Activated CD8-positive, alpha-beta T cell treated with anti-CD3 and anti-CD28 coated beads for 36 hours (primary cell): ENCODE results near the gene KCNIP3. TPM values are rescaled to one million over a fixed set of nuclear protein-coding genes. Genes with fewer than 3 reads are reported as not detected.
"Not testable (repeated sequence)": the region's sequence is repeated elsewhere in the genome, so short reads cannot be mapped to it uniquely, and the experiment has no call there.

Source experiments
- ATAC-seq: fragments of 200-7000 bp; cut with Tn5 transposase; one replicate; pipeline ENCODE4 v1.10.0; 2021; ENCODE audit warnings: mild to moderate bottlenecking, moderate library complexity
- CTCF ChIA-PET: fragments of 350-600 bp; sonication (Branson Sonifier 250); formaldehyde crosslinking; loops from one replicate; lab custom pipeline; 2021; ENCODE audit warnings: antibody characterized with exemption; lab: Charles Lee
- POLR2A ChIA-PET: fragments of 350-600 bp; sonication (Branson Sonifier 250); formaldehyde crosslinking; loops from one replicate; lab custom pipeline; 2021; ENCODE audit warnings: antibody characterized with exemption; lab: Charles Lee
- DNase-seq: peaks from one replicate; pipeline ENCODE4 v3.0.0-alpha.2; 2020
- H3K27ac Mint-ChIP-seq: one replicate; pipeline ENCODE4 v1.8.0; 2021; ENCODE audit warnings: mild to moderate bottlenecking, mixed read lengths
- H3K27me3 Mint-ChIP-seq: one replicate; pipeline ENCODE4 v1.8.0; 2021; ENCODE audit warnings: mixed read lengths
- H3K36me3 Mint-ChIP-seq: one replicate; pipeline ENCODE4 v1.8.0; 2021; ENCODE audit warnings: low read depth, mixed read lengths
- H3K4me1 Mint-ChIP-seq: one replicate; pipeline ENCODE4 v1.8.0; 2021; ENCODE audit warnings: low read depth, mixed read lengths
- H3K4me3 Mint-ChIP-seq: one replicate; pipeline ENCODE4 v1.8.0; 2021; ENCODE audit warnings: mild to moderate bottlenecking, moderate library complexity, mixed read lengths
- H3K9me3 Mint-ChIP-seq: one replicate; pipeline ENCODE4 v1.8.0; 2021; ENCODE audit warnings: mixed read lengths
- intact Hi-C: fragments of 100-400 bp; cut with micrococcal nuclease; formaldehyde crosslinking; loops from one replicate; pipeline ENCODE4 v1.10.0; 2022
- total RNA-seq, 2 experiments: library from RNA; stranded (reverse); gene quantifications; one replicate each; pipeline ENCODE4 v1.2.3, GENCODE V29; 2021
- TF ChIP-seq, protein P1 (sequence below): fragments of 200-600 bp; IDR thresholded peaks from one replicate; pipeline ENCODE4 v1.8.0; 2022; ENCODE audit warnings: antibody characterized with exemption, mild to moderate bottlenecking

KCNIP3 gene
- total RNA-seq, 2 experiments from 2014 or later = not detected

DNA sequence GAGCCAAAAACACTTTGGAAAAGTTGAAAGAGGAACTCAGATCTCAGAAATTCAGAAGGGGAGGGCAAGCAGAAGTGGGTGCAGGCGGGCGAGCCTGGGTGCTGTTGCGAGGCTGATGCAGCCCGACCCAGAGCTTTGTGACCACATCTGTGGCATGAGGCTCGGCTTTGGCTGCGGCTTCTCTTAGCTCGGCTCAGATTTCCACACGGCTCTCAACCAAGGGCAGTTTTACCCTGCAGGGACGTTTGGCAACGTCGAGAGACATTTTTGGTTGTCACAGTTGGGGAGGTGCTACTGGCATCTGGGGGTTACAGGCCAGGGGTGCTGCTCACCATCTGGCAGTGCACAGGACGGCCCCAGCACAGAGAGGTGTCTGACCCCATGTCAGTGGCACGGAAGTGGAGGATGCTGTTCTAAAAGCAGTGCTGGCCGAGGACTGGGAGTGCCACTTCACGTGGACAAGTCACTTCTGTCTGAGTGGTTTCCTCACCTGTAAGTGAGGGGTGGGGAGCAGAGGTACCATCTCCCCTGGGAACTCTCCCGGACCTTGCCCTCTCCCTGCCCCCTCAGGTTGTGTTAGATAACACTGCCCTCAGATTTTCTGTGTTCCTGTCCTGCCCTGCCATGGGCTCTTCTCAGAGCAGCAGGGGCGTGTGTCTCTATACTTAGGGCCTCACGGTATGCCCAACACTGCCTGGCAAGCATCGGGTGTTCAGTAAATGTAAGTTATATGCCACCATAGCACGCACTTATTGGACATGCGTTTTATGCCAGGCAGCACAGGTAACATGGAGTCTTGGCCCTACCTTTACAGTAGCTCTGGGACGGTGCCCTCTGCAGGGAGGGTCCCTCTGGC lies 56.7 kb downstream of the KCNIP3 start:
- no peaks in the 10 kb centered on the region for H3K36me3 Mint-ChIP-seq
- H3K4me1 Mint-ChIP-seq = no peaks in the 10 kb centered on the region
- H3K27ac Mint-ChIP-seq = no peak overlapping the region
- DNase-seq = no peak
- no peak for ATAC-seq
- TF ChIP-seq, protein P1, sequence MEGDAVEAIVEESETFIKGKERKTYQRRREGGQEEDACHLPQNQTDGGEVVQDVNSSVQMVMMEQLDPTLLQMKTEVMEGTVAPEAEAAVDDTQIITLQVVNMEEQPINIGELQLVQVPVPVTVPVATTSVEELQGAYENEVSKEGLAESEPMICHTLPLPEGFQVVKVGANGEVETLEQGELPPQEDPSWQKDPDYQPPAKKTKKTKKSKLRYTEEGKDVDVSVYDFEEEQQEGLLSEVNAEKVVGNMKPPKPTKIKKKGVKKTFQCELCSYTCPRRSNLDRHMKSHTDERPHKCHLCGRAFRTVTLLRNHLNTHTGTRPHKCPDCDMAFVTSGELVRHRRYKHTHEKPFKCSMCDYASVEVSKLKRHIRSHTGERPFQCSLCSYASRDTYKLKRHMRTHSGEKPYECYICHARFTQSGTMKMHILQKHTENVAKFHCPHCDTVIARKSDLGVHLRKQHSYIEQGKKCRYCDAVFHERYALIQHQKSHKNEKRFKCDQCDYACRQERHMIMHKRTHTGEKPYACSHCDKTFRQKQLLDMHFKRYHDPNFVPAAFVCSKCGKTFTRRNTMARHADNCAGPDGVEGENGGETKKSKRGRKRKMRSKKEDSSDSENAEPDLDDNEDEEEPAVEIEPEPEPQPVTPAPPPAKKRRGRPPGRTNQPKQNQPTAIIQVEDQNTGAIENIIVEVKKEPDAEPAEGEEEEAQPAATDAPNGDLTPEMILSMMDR = no peak
- H3K9me3 Mint-ChIP-seq = no peaks in the 10 kb centered on the region
- POLR2A ChIA-PET = no interaction called here
- no peak overlapping the region for H3K4me3 Mint-ChIP-seq
- no peaks in the 10 kb centered on the region for H3K27me3 Mint-ChIP-seq
- intact Hi-C loops = no loop called here
- CTCF ChIA-PET = no interaction called here

DNA sequence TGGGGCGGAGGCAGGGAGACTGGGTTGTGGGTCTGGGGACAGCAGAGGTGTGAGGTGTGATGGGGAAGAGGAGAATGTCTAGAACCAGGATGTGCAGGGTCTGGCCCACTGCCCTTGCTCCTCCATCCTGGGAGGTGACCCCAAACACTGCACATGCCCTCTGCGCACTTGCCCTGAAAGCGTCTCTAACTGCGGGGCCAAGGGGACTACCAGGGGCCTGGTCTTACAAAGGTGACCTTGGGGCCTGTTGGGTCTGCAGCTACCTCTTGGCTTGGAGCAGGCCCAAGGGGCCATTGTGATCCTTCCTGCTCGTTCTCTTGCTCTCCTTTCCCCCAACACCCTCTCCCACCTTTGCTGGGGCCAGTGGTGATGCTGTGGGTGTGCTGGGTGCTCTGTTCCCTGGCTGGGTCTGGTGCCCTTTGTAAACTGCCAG lies 57.3 kb downstream of the KCNIP3 start:
- no peaks in the 10 kb centered on the region for H3K36me3 Mint-ChIP-seq
- peaks cover 3% of the 10 kb centered on the region for H3K27me3 Mint-ChIP-seq
- TF ChIP-seq, protein P1 = no peak
- ChIA-PET CTCF (no interaction called here), POLR2A (no interaction called here)
- ATAC-seq = no peak
- no peak overlapping the region for H3K27ac Mint-ChIP-seq
- intact Hi-C loops = no loop called here
- no peaks in the 10 kb centered on the region for H3K4me1 Mint-ChIP-seq
- no peak overlapping the region for H3K4me3 Mint-ChIP-seq
- H3K9me3 Mint-ChIP-seq = no peaks in the 10 kb centered on the region
- no peak for DNase-seq

DNA sequence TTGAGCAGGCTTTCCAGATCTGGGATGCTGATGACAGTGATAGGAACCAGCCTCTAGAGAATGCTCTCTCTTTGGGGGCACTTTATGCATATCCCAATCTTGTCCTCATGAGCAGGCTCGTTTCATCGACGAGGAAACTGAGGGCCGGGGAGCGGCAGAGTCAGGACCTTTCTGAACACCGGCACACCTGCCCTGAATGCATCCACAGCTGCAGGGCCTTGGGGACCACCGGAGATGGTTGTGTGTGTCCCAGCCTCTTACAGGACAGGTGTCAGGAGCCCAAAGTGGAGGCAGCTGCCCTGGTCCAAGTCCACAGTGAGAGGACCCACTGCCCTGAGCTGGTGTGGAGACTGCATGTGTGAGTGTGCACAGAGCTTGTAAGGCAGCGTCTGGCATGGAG lies 57.8 kb downstream of the KCNIP3 start:
- Mint-ChIP-seq H3K27ac (no peak overlapping the region), H3K9me3 (no peaks in the 10 kb centered on the region), H3K36me3 (no peaks in the 10 kb centered on the region), H3K27me3 (peaks cover 3% of the 10 kb centered on the region), H3K4me1 (no peaks in the 10 kb centered on the region), H3K4me3 (no peak overlapping the region)
- no peak for ATAC-seq
- intact Hi-C loops = no loop called here
- ChIA-PET CTCF (no interaction called here), POLR2A (no interaction called here)
- TF ChIP-seq, protein P1 = no peak
- no peak for DNase-seq

DNA sequence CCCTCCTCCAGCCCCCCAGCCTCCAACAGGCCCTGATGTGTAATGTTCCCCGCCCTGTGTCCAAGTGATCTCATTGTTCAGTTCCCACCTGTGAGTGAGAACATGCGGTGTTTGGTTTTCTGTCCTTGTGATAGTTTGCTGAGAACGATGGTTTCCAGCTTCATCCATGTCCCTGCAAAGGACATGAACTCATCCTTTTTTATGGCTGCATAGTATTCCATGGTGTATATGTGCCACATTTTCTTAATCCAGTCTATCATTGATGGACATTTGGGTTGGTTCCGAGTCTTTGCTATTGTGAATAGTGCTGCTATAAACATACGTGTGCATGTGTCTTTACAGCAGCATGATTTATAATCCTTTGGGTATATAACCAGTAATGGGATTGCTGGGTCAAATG lies 58.3 kb downstream of the KCNIP3 start:
- intact Hi-C loops, H3K27me3 Mint-ChIP-seq, H3K27ac Mint-ChIP-seq, H3K4me3 Mint-ChIP-seq, CTCF ChIA-PET, DNase-seq, H3K9me3 Mint-ChIP-seq, H3K36me3 Mint-ChIP-seq, POLR2A ChIA-PET, ATAC-seq, H3K4me1 Mint-ChIP-seq: not testable (repeated sequence)

DNA sequence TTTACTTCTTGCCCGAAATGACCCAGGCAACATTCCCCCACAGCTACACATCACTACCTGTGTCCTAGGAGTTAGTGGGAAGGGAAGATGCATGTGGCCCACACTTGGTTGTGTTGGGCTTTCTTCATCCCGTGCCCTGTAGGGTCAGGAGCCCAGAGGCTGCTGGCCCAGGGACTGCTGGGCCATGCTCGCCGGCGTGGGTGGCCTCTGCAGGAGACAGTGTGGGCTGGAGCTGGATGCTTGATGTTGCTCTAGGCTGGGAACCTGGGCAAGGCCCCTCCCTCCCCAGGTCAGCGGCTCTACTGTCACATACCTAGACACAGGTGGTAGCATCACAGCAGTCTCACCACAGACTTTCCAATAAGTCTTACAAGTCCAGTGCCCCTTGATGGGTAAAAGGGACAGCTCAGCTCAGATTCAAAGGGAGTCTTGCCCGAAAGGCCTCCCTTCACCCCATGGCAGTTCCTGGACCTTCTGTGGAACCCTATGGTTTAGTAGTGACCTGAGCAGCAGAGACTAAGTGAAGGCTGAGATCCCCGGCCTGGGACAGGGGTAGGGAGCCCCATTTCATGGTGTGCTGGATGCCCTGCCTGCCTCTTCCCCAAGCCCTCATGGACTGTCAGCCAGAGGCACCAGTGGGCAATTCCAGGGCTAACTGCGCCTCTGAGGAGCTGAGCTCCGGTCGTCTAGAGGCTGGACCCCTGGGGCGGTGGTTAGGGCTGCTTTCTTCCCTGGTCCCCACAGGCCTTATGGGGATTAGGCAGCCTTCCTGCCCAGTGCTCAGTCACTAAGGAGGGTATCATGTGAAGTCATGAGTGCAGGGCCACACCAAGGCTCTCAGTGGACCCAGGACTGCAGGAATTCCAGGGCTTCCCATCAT lies 59.9 kb downstream of the KCNIP3 start:
- H3K4me1 Mint-ChIP-seq = no peaks in the 10 kb centered on the region
- CTCF ChIA-PET = interaction anchor here (1.0 to 1.8 kb wide), 2 partner anchors 11 to 32 kb away, joined by 3 to 5 read pairs; no protein-coding TSS in a partner anchor

More for the DNA sequence above, 59.9 kb downstream of the KCNIP3 start:
- Mint-ChIP-seq H3K36me3 (no peaks in the 10 kb centered on the region), H3K9me3 (no peaks in the 10 kb centered on the region), H3K27ac (no peak overlapping the region), H3K27me3 (peaks cover 3% of the 10 kb centered on the region), H3K4me3 (no peak overlapping the region)
- ATAC-seq = no peak
- DNase-seq = no peak
- intact Hi-C loops = no loop called here
- POLR2A ChIA-PET = no interaction called here
- TF ChIP-seq, protein P1 = no peak
